Fibroblast of lung (primary cell): Measurements from ENCODE around the gene FRMD7.

Source experiments
- CTCF ChIP-seq, 2 donors: IDR thresholded peaks in 1 of 2; conservative IDR thresholded peaks in 1 of 2; 1 replicate in 1 of 2; 2 replicates in 1 of 2; pipeline ENCODE4 v1.5.1; 2011 to 2012; ENCODE audit warnings: low read length in 2 of 2, control low read depth in 1 of 2, inconsistent platforms in 1 of 2, low read depth in 1 of 2, mild to moderate bottlenecking in 1 of 2
- EZH2 ChIP-seq: IDR thresholded peaks from 2 replicates; pipeline ENCODE4 v1.5.1; 2012; ENCODE audit warnings: low read length, control low read depth, mild to moderate bottlenecking; ENCODE audit errors: missing control alignments

DNA sequence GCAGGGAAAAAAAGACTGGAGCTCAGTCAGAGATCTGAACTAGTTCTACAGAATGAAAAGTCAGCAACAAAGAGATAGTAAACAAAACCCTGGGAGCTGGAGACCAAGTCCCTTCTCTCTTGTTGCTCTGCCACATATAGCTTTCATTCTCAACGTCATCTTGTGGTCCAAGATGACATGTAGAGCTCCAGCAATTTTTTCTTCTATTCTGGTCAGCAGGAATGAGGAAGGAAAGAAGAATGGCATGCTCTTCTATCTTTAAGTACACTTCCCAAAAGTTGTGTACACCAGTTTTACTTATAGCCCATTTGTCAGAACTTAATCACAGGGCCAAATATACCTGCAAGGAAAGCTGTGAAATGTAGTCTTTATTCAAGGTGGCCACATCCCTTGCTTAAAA is 45.8 kb upstream of the FRMD7 start:
- TF ChIP-seq CTCF (conservative IDR thresholded peaks at IDR 0.05 in 1 of 2, IDR thresholded peaks at IDR 0.05 in 1 of 2; ENCODE audit: low read depth in 1 of 2, low read length in 2 of 2) (no peak), EZH2 (no peak)
